HG03442 (cell line): ENCODE measurements around the gene SLC49A4.
"Not testable (repeated sequence)": the region's sequence is repeated elsewhere in the genome, so short reads cannot be mapped to it uniquely, and the experiment has no call there.

Experiments
- ATAC-seq: cut with Tn5 transposase; IDR thresholded peaks from one replicate; pipeline ENCODE4 v1.9.1; 2021; ENCODE audit warnings: mild to moderate bottlenecking, moderate library complexity; ENCODE audit not compliant: unreplicated experiment

SLC49A4 gene, protein sequence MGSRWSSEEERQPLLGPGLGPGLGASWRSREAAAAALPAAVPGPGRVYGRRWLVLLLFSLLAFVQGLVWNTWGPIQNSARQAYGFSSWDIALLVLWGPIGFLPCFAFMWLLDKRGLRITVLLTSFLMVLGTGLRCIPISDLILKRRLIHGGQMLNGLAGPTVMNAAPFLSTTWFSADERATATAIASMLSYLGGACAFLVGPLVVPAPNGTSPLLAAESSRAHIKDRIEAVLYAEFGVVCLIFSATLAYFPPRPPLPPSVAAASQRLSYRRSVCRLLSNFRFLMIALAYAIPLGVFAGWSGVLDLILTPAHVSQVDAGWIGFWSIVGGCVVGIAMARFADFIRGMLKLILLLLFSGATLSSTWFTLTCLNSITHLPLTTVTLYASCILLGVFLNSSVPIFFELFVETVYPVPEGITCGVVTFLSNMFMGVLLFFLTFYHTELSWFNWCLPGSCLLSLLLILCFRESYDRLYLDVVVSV

DNA sequence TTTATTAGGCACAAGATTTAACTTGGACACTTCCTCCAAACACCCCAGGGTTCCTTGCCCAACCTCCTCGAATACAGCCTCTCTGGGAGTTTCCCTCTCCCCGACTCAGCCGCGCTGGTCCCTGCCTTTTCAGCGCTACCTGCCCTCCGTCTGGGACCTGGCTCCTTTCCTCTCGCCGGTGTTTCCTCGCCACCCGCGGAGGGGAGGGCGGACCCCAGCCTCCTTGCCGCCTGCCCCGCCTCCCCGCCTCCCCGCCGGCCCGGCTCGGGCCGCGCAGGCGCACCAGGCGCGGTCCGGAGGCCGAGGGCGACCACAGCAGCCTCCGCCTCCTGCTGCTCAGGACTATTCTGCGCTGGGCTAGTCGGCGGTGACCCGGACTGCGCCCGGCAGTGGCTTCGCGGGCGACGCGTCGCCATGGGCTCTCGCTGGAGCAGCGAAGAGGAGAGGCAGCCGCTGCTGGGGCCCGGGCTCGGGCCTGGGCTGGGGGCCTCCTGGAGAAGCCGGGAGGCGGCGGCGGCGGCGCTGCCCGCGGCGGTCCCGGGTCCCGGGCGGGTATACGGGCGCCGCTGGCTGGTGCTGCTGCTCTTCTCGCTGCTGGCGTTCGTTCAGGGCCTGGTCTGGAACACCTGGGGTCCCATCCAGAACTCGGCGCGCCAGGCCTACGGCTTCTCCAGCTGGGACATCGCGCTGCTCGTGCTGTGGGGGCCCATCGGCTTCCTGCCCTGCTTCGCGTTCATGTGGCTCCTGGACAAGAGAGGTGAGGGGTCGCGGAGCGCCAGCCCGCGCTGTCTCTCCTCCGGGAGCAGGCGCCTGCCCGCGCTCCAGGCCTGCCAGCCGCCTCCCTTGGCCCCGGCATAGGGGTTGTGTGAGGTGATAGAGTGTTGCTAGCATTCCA, at the start of gene SLC49A4:
Gene SLC49A4, plus strand, starts transcription at position 291 of the 895 bp plus-strand sequence. Its CDS starts 124 bp downstream, at position 415.
- peak; percentile 70 for ATAC-seq

DNA sequence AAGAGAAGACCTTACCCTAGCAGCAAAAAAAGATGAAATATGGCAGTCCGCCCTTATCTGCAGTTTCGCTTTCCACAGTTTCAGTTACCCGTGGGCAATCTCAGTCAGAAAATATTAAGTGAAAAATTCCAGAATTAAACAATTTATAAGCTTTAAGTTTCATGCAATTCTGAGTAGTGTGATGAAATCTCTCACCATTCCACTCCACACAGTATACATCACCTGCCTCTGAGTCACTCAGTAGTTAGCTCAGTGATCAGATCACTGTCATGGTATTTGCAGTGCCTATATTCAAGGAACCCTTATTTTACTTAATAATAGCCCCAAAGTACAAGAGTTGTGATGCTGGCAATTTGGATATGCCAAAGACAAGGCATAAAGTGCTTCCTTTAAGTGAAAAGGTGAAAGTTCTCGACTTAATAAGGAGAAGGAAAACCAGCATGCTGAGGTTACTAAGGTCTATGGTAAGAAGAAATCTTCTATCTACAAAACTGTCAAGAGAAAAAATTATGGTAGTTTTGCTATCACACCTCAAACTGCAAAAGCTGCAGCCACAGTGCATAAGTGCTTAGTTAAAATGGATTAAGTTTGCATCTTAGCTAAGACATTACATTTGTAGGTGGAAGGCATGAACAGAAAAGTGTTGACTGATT, 49.4 kb upstream of the SLC49A4 start:
- ATAC-seq: no peak

DNA sequence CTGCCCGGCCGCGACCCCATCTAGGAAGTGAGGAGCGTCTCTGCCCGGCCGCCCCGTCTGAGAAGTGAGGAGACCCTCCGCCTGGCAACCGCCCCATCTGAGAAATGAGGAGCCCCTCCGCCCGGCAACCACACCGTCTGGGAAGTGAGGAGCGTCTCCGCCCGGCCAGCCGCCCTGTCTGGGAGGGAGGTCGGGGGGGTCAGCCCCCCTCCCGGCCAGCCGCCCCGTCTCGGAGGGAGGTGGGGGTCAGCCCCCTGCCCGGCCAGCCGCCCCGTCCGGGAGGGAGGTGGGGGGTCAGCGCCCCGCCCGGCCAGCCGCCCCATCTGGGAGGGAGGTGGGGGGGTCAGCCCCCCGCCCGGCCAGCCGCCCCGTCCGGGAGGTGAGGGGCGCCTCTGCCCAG, 47.6 kb upstream of the SLC49A4 start:
- not testable (repeated sequence) for ATAC-seq

DNA sequence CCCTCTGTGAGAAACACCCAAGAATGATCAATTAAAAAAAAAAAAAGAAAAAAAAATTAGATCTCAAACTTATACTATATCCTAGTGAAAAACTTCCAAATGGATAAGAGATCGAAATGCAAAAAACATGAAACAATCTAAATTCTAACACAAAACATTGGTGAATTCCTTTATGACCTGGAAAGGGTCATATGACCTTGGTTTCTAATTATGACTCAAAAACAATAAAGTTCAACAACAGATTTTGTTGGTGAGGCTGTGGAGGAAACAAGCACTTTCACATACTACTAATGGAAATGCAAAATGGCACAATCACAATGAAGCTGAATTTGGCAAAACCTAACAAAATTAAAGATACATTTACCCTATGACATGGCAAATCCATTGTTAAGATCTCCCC, 46.5 kb upstream of the SLC49A4 start:
- ATAC-seq: no peak

DNA sequence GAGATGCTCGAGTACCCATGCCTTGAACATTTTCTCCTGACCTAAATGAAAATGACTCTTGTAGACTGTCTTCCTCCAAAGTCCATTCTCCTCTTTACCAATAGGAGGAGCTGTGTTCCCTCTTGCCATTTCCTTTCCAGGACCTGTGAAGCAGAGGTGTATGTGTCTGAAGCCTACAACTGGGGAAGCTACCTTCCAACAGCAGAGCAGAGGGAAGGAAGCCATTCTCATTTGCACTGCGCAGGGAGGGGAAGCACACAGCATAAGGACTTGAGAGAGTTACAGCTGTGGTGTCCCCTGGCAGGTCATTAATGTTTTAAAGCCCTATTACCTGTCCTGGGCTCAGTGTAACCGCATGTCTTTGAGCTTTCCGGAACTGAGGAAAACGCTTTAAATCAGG, 39.9 kb upstream of the SLC49A4 start:
- no peak for ATAC-seq

DNA sequence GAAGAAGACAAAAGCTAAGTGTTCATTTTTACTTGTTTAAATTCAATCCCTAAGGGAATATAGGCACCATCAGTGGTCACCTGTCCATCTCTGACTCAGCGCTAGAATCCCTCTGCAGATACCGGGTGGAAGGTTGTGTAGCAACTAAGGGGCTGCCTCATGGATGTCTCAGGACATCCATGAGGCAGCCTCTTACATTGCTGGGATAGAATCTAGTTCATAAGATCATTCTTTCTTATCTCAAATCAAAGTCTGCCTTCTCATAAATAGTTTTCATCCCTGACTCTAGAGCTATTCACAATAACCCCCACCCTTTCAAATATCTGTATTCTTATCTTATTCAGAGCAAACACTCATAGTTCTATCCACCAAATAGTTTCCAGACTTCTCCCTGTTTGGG, 39.4 kb upstream of the SLC49A4 start:
- ATAC-seq: no peak

DNA sequence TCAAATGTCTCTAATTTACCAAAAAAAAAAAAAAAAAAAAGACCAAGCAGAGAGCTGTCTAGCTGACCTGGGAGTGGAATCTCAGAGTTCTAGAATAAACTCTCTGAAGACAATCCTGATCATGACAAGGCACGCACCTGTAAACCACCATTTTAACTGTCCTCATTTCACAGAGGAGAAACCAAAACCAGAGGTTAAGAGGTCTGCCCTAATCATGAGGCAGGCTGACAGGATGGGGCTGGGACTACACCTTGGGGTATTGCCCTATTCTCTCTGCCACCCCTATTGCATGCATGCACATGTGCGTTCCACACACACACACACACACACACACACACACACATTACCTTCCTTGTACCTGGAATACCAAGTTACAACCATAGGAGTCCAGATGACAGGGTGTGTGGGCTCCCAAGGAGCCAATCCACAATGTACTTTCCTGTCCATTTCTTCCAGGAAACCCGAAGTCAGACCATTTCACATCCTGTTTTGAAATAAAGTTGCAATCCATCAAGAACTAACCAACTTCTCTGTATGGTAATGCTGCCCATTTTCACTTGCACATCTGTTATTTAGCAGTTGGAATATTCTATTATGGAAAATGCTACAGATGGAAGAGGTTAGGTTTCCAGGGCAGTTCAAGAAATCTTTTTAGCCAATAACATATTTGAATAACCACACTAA, 35.9 kb upstream of the SLC49A4 start:
- no peak for ATAC-seq

DNA sequence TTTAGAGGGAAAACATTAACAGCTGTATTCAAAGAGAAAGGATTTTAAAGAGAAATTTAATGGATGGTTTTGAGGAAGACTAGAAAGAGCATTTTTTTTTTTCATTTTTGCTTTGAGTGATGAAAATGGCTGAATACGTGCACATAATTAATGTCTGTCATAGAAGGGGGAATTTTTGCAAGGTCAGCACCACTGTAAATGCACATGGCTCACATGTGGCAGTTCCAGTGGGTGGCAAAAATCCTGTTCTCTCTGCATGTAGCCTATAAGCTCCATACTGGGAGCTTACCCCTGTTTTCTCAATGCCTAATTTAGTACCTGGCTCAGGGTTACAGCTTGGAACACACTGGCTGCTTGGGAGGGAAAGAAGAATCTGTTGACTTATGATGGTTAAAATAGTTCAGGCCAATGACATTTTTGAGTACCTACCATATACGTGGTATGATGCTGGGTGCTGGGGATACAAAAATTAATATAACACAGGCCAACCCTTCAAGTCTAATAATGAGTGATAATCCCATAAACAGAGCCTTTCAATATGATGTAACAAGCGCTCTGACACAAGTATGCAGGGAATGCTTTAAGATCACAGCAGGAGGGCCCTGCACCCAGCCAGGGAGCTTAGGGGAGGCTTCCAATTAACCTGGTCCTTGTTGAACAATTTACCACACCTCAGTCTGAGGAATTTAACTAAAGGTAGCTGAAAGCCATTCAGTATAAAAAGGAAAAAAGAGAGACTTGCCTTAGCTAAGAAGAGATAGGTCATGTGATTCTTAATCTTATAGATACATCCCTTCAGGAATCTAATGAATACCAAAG, 34.2 kb upstream of the SLC49A4 start:
- ATAC-seq: no peak

DNA sequence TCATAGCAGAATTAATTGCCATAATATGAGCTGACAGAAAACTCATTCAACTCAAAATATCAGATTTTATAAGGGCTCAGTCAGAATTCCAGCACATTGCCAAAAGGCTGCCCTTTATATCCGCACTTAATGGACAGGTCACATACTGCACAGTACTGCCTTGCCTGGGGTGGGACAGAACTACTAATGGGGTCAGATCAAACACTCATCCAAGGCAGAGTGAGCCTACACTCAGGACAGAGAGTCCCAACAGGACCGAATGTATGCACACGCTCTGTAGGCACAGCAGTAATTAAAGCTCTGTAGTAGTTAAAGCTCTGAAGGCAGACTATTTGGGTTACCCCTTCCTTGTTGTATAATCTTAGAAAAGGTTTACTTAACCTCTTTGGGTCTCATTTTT, 28.4 kb upstream of the SLC49A4 start:
- ATAC-seq: no peak

DNA sequence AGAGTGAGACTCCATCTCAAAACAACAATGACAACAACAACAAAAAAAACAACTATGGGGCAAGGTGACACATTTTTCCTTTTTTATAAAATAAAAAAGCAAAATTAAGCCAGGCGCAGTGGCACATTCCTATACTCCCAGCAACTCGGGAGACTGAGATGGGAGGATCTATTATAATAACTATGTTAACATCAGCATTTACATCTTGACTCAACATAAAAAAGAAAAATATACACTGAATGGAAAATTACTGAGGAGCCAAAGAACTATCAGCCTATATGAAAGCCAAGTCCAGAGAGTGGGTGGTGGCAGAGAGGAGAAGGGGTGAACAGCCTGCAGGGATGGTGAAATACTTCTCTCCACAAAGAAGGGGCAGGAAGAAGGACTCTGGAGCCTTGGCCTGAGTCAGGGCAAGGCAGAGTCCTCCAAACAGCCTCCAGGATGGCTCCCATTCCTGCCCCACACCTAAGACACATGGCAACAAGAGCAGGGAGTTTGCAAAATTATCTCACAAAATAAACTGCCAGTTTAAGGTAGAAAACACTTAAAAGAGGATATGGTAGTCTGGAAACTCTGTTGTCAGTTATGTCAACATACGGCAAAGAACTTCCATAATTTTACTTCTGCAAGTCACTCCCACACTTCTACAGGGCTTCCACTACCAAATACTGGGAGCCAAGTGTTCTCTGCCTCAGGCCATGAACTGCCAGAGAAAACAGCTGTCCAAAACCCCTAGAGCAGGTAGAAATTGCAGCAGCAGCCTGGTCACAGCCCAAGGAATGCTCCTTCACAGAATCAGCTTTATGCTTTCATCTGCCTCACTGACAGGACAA, 27.1 kb upstream of the SLC49A4 start:
- no peak for ATAC-seq

DNA sequence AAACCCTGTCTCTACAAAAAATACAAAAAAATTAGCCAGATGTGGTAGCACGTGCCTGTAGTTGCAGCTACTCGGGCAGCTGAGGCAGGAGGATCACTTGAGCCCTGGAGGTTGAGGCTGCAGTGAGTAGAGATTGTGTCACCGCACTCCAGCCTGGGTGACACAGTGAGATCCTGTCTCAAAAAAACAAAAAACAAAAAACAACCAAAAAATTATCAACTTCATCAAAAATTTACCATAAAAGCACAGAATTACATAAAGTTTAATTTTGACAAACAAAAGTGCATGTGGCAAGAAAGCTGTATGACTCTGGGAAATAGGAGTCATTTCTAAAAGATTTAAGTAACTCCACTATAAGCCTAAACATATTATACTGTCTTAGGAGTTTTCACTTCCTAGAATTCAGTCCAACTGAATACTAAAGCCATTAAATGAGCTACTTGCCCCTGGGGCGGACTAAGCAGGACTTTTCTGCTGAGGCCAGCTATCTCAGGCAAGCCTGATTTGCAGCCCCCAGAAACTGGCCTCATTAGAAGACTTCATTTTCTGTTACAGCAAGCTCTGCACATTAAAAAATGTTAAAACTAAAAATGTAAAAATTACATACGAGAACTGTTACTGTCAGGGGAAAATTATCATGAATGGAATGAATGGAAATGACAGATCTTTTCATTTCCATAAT, 24.2 kb upstream of the SLC49A4 start:
- ATAC-seq: no peak

DNA sequence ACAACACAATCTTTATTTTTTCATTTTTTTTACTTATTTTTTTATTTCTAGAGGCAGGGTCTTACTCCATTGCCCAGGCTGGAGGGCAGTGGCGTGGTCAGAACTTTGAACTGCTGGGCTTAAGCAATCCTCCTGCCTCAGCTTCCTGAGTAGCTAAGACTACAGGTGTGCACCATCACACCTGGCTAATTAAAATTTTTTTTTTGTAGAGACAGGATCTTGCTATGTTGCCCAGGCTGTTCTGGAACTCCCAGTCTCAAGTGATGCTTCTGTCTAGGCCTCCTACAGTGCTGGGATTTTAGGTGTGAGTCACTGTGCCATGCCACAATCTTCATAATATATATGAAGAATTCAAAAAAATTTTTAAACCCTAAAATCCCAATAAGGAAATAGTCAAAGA, 22.0 kb upstream of the SLC49A4 start:
- no peak for ATAC-seq

DNA sequence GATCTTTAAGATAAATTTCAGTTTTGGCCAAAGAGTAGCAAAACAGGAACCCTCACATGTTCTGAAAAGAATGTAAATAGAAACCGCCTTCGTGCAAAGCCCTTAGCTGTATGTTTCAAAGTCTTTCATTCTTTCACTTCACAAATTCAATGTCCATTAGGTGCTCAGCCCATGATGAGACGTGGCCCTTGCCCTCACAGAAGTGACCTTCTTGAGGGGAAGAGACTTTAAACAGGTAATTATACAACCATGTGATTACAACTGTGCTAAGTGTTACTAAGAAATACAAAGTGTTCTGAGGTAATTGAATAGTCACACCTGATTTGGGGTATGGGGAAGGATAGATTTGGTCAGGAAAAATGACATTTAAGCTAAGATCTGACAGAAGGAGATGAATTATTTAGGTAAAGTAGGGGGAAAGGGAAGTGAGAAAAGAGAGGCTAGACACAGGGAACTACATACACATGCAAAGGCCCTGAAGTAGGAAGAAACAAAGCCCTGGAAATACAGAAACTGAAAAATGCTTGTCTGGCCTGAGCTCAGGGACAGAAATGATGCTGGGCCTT, 20.8 kb upstream of the SLC49A4 start:
- ATAC-seq: peak; percentile 61

DNA sequence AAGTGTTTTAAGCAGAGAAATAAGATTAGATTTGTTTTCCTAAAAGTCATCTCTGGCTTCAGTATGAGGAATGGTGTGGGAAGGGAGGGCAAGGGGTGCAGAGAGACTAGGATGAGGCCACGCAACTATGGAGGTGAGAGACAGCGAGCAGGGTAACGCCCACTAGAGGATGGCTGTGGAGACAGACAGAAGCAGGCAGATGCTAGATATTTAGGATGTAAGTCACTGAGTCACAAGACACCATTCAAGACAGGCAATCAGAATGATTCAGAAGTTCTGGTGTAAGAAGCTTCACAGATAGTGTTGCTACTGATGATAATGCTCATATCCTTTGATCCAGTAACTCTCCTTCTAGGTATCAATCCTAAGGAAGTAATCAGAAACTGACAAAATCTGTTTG, 20.3 kb upstream of the SLC49A4 start:
- no peak for ATAC-seq

DNA sequence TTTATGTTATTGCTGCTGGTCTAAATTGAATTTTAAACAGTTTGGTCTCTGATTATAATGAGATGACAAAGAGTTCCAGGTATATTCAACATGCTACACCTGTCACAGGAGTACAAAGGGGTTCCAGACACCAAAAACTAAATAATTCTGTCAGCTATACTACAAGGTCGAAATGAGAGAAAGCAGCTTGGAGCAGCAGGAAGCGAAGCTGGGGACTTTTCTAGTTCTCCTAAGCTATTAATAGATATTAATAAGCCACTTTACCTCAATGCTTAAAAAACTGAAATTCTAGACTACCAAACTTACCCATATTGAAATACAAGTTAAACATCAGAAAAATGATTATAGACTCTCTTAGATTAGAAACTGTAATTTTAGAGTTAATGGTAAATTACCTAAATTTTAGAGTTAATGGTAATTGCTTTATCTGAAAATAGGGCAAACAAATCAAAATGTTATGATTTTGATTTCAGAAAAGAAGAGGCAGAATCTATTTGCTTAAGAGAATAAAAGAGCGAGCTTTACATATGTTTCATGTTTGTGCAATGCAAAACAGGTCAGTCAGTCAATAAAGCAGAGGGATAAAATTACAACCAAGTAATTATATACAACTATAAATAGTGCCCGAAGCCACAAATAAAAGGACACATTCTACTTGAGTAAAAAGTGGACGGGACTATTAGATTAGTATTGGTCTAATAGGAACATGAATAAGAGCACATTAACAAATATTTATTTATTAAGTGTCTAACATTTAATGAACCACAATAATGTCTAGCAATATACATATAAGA, 18.0 kb upstream of the SLC49A4 start:
- no peak for ATAC-seq

DNA sequence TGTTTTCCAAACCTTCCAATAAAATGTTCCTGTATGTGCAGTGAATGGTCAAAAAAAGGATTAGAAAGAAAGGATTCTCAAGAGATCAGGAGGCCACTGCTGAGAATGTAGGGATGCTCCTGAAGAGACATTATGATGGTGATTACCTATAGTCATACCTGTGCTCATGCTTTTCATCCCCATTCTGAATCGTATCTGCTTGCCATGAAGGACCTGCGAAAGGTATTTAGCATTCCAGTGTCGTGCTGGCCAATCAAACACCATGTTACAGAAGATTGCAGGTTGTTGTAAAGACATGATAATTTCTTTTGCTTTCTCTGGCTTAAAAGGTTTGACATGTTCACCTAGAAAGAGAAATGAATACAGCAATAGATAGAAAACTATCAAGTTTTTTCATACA, 17.3 kb upstream of the SLC49A4 start:
- no peak for ATAC-seq

DNA sequence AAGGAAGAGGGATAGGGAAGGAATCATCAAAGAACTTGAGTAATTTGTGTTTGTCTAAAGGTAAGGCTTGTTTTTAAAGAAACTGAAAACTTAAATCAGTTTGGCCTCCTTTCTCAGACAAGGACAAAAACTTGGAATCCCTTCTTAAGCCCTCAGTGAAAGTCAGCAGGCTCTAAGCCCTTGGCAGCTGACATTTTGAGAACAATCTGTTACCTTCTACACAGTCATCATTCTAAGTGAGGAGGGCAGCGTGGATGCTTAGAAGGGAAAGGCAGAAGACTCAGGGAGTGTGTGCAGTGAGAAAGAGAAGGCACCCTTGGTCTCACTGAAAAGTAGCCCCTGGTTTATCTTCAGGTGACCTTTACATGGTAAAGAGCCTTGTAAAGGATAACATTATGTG, 12.1 kb upstream of the SLC49A4 start:
- no peak for ATAC-seq
